Prostate gland (tissue), 2 donors: Measurements from ENCODE around the gene PBX4. TPM values are rescaled to one million over a fixed set of nuclear protein-coding genes. Genes with fewer than 3 reads are reported as not detected.

Experiments used
- DNase-seq: peaks from one replicate; pipeline ENCODE4 v3.0.0-alpha.2; 2019; ENCODE audit warnings: low spot score
- H3K27ac ChIP-seq, 2 donors: fragments of 200-600 bp; sonication (generic); 2 replicates each; pipeline ENCODE4 v1.5.1; 2017 to 2019
- H3K27me3 ChIP-seq: fragments of 200-600 bp; sonication (generic); replicated peaks from 2 replicates; pipeline ENCODE4 v1.5.1; 2019; ENCODE audit not compliant: insufficient read depth
- H3K36me3 ChIP-seq, 2 donors: fragments of 200-600 bp; sonication (generic); 1 replicate in 1 of 2; 2 replicates in 1 of 2; pipeline versions ENCODE4 v1.5.1 to v1.8.1; 2017 to 2019
- H3K4me1 ChIP-seq: fragments of 200-600 bp; sonication (generic); replicated peaks from 2 replicates; pipeline ENCODE4 v1.5.1; 2019
- H3K4me3 ChIP-seq, 2 donors: fragments of 200-600 bp; sonication (generic); 2 replicates each; pipeline ENCODE4 v1.5.1; 2017 to 2019
- H3K9me3 ChIP-seq: fragments of 200-600 bp; sonication (generic); 2 replicates; pipeline ENCODE4 v1.5.1; 2017
- POLR2A ChIP-seq: fragments of 450-650 bp; IDR thresholded peaks from one replicate; pipeline ENCODE4 v1.6.1; 2016; ENCODE audit warnings: antibody characterized with exemption, mild to moderate bottlenecking
- POLR2AphosphoS5 ChIP-seq: sonication (generic); formaldehyde crosslinking; IDR thresholded peaks from one replicate; pipeline ENCODE4 v1.6.1; 2017; ENCODE audit warnings: antibody characterized with exemption
- WGBS: methylation state at CpG from one replicate; pipeline ENCODE4 v1.1.5; 2018; 5-methylcytosine and 5-hydroxymethylcytosine counted together
- intact Hi-C: fragments of 100-400 bp; cut with DNase I; formaldehyde crosslinking; loops from one replicate; pipeline ENCODE4 v1.14.2; 2022
- total RNA-seq, 2 donors: library from RNA; depleted of rRNA; stranded (reverse); fragments of >200 nt; gene quantifications; one replicate each; pipeline ENCODE4 v1.1.0, GENCODE V29; 2016
- TF ChIP-seq, protein P1 (sequence below), 4 experiments: fragments of 200-600 bp in 2 of 4; fragments of 450-650 bp in 2 of 4; sonication (generic) in 2 of 4; IDR thresholded peaks; 1 replicate in 3 of 4; 2 replicates in 1 of 4; pipeline ENCODE4 v1.5.1; 2016 to 2019; ENCODE audit warnings: antibody characterized with exemption in 4 of 4, mild to moderate bottlenecking in 2 of 4, moderate library complexity in 2 of 4

Gene PBX4
- total RNA-seq, 2 donors from 2014 or later, result 2.6 to 10.6 TPM

DNA sequence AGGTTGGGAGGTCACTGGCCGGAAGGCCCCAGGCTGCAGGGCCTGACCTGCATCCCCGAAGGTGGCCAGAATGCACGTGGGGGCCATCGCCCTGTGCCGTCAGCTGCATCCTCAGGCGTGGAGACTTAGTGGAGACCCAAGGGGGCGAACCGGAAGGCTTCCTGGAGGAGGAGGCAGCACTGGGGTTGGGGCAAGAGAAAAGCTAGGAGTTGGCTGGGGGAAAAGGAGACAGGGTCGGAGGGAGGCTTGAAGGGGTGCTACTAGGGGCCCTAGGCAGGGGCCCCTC lies 91.2 kb downstream of the PBX4 start:
- H3K4me3 ChIP-seq, result no peak overlapping the region
- H3K27me3 ChIP-seq, result no peaks in the 10 kb centered on the region
- no peaks in the 10 kb centered on the region for H3K9me3 ChIP-seq
- no peak for DNase-seq
- intact Hi-C loops, result no loop called here
- H3K4me1 ChIP-seq, result no peaks in the 10 kb centered on the region
- TF ChIP-seq, protein P1, sequence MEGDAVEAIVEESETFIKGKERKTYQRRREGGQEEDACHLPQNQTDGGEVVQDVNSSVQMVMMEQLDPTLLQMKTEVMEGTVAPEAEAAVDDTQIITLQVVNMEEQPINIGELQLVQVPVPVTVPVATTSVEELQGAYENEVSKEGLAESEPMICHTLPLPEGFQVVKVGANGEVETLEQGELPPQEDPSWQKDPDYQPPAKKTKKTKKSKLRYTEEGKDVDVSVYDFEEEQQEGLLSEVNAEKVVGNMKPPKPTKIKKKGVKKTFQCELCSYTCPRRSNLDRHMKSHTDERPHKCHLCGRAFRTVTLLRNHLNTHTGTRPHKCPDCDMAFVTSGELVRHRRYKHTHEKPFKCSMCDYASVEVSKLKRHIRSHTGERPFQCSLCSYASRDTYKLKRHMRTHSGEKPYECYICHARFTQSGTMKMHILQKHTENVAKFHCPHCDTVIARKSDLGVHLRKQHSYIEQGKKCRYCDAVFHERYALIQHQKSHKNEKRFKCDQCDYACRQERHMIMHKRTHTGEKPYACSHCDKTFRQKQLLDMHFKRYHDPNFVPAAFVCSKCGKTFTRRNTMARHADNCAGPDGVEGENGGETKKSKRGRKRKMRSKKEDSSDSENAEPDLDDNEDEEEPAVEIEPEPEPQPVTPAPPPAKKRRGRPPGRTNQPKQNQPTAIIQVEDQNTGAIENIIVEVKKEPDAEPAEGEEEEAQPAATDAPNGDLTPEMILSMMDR (IDR thresholded peaks at IDR 0.05), result no peak
- TF ChIP-seq POLR2A, result no peak
- no peaks in the 10 kb centered on the region for H3K36me3 ChIP-seq
- 95% methylated on average over 8 of the region's 9 CpGs for WGBS
- H3K27ac ChIP-seq, result no peak overlapping the region

- Histone ChIP-seq H3K9me3 (no peaks in the 10 kb centered on the region), H3K27me3 (no peaks in the 10 kb centered on the region), H3K27ac (no peak overlapping the region), H3K36me3 (no peaks in the 10 kb centered on the region), H3K4me1 (no peaks in the 10 kb centered on the region), H3K4me3 (no peak overlapping the region)
- intact Hi-C loops, result no loop called here
- no peak for TF ChIP-seq POLR2AphosphoS5
- no peak for TF ChIP-seq POLR2A
- 81% methylated on average over 25 of the region's 28 CpGs for WGBS
- DNase-seq, result no peak
Measured at GRCh38 chr19:19526581-19527370, 91.7 kb downstream of the PBX4 start.

DNA sequence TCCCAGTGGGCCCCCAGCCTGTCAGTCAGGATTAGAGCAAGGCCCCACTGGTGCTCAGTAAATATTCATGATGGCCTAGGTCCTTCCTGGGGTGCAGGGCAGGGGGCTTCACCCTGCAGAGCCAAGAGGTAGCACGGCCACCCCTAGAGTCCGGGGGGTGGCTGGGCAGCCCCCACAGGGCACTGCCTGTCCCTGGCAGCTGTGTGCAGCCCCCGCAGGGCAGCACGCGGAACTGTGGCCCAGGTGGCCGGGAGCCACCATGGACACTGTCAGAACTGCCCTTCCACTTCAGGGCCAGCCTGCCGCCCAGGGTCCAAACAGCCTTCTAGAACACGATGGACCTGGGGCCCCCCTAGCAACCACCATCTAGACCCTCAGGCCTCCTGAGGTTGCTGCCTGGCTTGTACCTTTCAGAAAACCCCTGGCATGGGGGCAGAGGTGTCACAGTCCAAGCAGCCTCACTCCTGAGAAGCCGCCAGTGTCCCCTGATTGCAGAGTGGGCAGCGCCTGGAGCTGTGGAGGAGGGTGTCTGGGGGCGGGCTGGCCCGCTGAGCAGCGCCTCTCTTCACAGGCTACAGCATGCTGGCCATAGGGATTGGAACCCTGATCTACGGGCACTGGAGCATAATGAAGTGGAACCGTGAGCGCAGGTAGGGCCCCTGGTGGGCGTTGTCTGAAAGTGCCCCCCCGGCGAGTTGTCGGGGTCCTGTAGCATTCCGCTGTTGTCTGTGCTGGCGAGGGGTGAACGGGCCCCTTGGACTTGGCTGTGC lies 92.7 kb downstream of the PBX4 start:
- DNase-seq, result no peak
- intact Hi-C loops, result no loop called here
- 80% methylated on average over 21 of the region's 23 CpGs for WGBS
- TF ChIP-seq, protein P1 (IDR thresholded peaks at IDR 0.05), result no peak
- TF ChIP-seq POLR2AphosphoS5 (no peak), POLR2A (no peak)
- Histone ChIP-seq H3K27ac (no peak overlapping the region), H3K36me3 (no peaks in the 10 kb centered on the region), H3K4me3 (no peak overlapping the region), H3K4me1 (no peaks in the 10 kb centered on the region), H3K9me3 (no peaks in the 10 kb centered on the region), H3K27me3 (no peaks in the 10 kb centered on the region)

- H3K4me3 ChIP-seq, result no peak overlapping the region
- H3K4me1 ChIP-seq, result no peaks in the 10 kb centered on the region
- TF ChIP-seq, protein P1 (IDR thresholded peaks at IDR 0.05), result no peak
- no peak for TF ChIP-seq POLR2A
- DNase-seq, result no peak
- 80% methylated on average over 7 of the region's 7 CpGs for WGBS
- no peaks in the 10 kb centered on the region for H3K27me3 ChIP-seq
- intact Hi-C loops, result no loop called here
- no peaks in the 10 kb centered on the region for H3K36me3 ChIP-seq
- no peaks in the 10 kb centered on the region for H3K9me3 ChIP-seq
- H3K27ac ChIP-seq, result no peak overlapping the region
Measured at GRCh38 chr19:19524053-19524452, 94.4 kb downstream of the PBX4 start.

GRCh38 chr19:19523177-19523576 lies 95.3 kb downstream of the PBX4 start:
- Histone ChIP-seq H3K27ac (no peak overlapping the region), H3K27me3 (no peaks in the 10 kb centered on the region), H3K4me3 (no peak overlapping the region), H3K36me3 (no peaks in the 10 kb centered on the region), H3K9me3 (no peaks in the 10 kb centered on the region), H3K4me1 (no peaks in the 10 kb centered on the region)
- intact Hi-C loops, result no loop called here
- no peak for DNase-seq
- TF ChIP-seq, protein P1 (IDR thresholded peaks at IDR 0.05), result no peak
- TF ChIP-seq POLR2A (no peak), POLR2AphosphoS5 (no peak)
- WGBS, result 94% methylated on average over 3 of the region's 3 CpGs
